ENCODE data around the gene GLT1D1.

DNA sequence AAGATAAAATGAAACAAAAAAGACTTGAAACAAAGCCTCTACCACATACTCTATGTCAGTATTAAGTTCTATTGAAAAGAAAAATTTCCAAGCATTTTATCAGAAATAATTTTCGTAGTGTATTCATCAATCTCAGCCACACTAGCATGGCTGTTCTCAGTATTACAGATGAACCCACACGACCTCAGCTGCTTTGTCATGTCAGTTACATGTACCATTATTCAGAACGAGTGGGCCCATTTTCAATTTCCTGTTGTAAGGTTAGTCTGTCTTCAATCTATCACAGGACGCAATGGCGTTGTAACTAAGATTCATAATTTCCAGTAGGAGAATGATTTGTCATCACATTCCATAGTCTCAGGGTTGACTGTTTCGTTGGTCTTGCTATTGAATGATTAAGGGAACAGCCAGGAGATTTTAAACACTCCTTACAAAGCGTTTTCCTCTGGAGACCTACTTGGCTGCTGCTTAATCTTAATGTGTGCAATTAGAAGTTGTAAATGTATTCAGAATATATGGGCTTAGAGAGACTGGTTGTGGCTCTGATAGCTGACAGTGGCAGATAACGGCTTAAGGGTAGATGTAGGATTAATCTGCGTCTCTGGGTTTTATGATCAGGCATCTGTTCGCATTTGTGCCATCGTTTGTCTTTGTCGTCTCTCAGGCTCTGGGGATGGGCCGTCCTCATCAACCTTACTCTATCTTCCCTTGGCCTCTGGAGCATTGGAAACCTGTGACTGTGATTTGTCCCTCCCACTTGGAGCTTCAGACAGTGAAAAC lies 65.4 kb downstream of the GLT1D1 start:
- TF ChIP-seq POLR2A (IDR thresholded peaks at IDR 0.05; ENCODE audit: low read length), result no peak
- TF ChIP-seq GATA1 (IDR thresholded peaks at IDR 0.05; ENCODE audit: low read depth, low read length), result no peak

All from erythroblast (primary cell).